ENCODE results near the gene SIRPD.
"Not testable (repeated sequence)": the region's sequence is repeated elsewhere in the genome, so short reads cannot be mapped to it uniquely, and the experiment has no call there.

Gene SIRPD

DNA sequence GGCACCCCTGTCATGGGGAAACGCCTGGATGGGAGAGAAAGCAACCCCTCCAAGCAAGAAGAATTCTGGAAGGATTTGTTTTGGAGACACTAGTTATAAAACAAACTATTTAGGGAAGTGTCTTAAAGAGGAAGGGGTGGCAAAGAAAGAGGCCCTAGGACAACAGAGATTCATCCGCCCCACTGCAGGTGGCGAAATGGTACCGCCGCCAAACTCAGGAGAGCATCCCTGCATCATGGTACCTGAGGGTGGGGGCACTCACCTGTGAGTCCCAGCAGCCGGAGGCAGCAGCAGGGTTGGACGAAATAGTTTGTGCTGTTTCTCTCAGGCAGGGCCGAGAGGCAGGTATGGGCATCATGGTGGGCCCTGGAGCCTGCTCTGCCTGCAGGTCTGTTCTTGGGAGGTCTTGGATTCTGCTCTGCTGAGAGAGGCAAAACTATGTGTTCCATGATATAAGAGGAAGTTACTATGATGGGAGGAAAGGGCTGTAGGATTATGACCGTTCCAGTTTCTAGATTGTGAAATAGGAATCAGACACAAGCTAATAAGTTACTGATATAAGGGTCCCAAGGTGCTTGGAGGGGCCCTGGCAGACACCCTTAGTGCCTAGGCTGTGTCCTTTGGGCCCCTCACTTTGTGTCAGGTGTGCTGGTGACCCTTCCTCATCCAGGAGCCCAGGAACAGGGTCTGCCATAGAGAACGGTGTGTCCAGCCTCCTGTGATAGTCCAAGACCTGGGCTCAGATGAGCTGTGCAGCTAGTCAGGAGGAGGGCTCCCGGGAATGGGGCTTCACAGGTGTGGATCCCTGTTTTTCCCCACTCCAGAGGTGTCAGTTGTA, 20.4 kb downstream of the SIRPD start:
- no peak for DNase-seq

DNA sequence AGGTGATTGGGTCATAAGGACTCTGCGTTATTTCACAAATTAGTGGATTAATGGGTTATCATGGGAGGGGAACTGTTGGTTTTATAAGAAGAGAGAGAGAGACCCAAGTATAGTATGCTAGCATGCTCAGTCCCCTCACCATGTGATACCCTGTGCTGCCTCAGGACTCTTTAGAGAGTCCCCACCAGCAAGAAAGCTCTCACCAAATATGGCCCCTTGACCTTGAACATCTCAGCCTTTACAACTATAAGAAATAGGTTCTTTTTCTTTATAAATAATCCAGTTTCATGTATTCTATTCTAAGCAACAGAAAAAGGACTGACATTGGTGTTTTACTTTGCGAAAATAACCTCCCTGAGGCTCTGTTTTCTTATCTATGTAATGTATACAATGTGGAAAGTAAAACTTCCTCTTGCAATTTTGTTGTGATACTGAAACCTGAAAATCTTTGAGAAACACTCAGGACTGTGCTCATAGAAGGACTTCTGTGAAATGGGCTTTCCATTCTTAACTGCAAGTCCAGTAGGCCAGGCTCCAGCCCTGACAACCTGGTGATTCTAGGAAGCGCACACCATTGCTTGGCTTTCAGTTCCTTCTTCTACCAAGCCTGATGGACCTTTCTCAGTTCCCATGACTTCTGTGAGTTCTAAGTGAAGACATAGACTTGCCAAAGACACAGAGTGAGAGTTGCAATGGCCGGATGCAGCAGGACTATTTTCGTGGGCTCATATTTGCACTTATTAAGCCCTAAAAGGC, 21.9 kb downstream of the SIRPD start:
- no peak for DNase-seq

DNA sequence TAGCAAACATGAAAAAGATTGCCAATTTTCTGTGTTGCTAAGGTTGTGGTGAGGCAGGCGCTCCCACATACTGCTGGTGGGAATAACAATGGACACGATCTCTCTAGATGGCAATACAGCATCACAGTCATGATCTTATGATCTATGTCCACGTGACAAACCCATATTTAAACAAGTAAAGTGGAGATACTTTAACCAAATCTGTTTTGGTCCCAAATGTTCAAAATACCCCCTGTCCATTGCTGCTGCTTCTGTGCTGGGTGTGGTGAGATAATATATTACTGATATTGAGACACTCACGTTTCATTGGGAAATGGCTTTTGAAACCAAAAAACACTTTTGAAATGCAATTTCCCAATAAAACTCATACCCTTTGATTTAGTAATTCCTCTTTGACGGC, 23.0 kb downstream of the SIRPD start:
- no peak for DNase-seq

DNA sequence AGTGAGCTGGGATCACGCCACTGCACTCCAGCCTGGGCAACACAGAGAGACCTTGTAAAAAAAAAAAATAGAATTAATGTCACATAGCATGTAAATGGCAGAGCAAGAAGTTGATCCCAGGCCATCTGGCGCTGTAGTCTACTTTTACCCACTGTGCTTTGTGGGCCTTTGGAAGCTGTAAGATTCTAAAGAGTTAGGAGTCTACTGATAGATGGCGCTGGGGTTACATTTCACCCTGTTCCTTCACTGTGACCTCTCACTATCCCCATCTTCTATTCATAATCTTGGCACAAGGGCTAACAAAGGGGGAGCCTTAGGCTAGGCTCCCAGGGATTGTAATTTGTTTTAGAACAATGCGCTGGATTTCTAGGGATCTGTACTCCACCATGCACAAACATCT, 24.4 kb downstream of the SIRPD start:
- no peak for DNase-seq

DNA sequence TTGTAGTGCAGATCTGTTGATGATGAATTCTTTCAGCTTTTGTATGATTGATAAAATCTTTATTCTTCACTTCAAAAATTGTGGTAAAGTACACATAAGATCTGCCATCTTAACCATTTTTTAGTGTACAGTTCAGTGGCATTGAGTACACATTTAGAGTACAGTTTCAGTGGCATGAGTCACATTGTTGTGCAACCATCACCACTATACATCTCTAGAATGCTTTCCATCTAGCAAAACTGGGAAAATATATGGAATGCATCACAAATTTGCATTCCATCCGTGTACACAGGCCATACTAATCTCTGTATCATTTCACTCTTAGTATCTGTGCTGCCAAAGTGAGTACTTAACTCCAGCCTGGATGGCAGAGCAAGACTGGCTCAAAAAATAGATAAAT, 28.7 kb downstream of the SIRPD start:
- DNase-seq: no peak

DNA sequence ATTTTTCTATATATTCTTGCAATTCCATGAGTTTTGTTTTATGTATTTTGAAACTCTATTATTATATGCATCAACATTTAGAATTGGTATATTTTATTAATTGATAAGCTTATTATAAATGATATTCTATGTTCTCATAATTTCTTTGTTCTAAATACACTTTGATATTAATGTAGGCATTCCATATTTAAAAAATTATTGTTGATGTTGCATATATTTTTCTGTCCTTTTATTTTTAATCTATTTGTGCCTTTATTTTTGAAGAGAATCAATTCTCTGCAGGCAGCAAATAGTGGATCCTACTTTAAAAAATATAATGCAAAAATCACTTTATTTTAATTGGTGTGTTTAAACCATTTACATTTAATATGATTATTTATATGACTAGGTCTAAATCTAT, 29.6 kb downstream of the SIRPD start:
- DNase-seq: no peak

DNA sequence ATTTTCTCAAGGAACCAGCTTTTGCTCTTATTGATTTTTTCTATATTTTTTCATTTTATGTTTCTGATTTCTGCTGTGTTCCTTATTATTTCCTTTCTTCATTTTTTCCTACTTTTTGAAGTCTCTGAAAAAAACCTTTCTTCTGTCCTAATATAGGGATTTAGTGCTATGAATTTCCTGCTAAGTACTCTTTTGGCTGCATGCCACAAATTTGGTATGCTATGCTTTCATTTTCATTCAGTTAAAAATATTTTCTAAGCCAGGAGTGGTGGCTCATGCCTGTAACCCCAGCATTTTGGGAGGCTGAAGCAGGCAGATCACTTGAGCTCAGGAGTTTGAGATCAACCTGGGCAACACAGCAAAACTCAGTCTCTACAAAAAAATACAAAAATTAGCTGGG, 30.6 kb downstream of the SIRPD start:
- no peak for DNase-seq

DNA sequence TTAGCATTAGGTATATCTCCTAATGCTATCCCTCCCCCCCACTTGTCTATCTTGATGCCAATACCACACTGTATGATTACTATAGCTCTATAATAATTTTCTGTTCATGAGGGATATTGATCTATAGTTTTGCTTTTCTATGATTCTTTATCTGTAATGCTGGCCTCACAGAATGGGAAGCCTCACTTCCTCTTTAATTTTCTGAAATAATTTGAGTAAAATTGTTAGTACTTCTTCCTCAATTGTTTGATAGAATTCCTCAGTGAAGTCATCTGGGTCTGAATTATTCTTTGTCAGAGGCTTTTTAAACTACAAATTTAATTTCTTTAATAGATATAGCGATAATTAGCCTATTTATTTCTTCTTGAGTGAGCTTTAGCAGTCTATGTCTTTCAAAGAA, 31.2 kb downstream of the SIRPD start:
- DNase-seq: no peak

DNA sequence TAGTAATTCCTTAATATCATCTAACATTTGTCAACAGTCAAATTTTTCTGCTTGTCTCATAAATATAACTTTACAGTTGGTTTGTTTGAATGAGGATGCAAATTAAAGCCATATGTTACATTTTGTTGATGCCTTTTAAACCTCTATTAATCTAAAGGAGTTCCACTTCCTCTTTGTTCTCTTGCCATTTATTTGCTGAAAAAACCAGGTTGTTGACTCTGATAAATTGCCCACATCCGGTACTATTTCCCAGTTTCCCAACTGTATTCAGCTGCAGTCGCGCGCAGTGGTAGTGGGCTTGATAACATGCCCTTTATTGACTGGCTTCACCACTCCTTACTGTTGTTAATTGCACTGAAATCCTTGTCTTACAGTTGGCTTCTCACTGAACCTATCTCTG, 33.5 kb downstream of the SIRPD start:
- DNase-seq: no peak

DNA sequence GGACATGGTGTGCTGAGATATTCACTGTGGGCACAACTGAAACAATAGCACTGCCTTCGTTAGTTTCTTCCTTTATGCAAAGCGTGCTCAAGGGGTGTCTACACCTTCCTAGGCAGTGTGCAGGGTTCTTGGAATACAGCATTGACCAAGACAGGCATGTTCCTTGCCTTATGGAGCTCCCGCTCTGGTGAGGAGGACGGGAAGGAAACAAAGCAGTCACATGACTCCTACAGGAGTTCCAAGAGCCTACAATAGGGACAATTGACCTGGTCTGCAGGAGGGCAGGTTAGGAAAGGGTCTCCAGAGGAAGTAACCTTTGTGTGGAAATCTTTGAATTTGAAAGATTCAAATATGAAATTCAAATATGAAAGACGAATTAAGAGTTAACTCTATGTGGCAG, 40.5 kb downstream of the SIRPD start:
- no peak for DNase-seq

DNA sequence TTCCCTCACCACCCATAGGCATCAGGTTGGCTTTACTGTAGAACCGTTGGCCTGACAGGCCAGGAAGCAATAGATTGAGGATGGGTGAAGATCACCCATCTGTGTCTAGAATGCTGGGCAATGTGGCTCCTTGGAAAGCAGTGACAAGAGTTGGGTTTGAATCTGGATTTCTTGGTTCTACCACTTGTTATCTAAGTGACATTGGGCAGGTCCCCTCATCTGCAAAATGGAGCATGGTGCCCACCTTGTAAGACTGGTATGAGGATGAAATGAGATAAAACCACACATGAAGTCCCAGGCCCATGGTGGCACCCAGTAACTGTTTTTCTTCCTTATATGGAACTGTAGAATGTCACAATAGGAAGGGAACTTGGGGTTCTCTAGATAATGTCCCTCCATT, 43.7 kb downstream of the SIRPD start:
- no peak for DNase-seq

DNA sequence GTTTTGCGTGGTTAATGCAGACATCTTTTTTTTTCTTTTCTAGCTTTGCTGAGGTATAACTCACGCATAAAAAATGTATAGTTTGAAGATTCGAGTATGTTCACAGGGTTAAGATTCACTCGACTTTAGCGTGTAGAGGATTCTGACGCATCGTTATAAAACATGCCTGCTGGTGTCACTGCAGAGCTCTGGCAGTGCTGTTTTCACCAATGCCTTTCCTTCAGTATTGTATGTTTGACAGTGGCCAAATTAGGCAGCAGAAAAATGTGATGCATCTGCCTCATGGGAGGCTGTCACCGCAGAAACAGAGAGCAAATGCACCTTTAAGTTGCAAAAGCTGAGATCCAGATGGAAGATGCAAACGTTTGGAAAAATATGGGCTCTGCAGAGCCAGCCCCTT, 48.3 kb downstream of the SIRPD start:
- no peak for DNase-seq

DNA sequence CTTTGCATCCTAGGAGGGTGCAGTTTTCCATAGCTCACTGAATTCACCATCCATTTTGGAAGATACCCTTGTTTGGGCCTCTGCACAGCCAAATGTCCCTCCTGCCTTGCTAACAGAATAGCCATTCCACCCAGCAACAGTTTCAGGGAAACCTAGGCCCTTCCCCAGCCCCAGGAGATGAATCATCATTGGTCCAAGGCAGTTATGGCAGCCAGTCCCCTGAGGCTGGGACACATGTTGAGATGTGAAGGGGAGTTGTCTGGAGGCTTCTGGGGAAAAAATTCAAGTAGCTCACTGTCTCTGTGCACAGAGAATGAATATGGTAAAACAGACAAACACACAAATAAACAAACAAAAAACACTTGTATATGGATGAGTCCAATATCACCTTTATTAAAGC, 48.9 kb downstream of the SIRPD start:
- no peak for DNase-seq

DNA sequence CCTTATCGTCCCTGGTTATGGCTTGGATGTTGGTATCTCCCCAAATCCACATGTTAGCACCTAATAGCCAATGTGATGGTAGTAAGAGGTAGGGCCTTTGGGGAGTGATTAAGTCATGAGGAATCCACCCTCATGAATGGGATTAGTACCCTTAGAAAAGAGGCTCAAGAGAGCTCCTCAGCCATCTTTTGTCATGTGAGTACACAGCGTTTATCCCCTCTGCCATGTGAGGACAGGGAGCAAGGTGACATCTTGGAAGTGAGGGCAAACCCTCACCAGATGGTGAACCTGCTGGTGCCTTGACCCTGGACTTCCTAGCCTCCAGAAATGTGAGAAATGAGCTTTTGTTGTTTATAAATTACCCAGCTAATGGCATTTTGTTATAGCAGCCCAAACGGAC, 50.2 kb downstream of the SIRPD start:
- DNase-seq: no peak

DNA sequence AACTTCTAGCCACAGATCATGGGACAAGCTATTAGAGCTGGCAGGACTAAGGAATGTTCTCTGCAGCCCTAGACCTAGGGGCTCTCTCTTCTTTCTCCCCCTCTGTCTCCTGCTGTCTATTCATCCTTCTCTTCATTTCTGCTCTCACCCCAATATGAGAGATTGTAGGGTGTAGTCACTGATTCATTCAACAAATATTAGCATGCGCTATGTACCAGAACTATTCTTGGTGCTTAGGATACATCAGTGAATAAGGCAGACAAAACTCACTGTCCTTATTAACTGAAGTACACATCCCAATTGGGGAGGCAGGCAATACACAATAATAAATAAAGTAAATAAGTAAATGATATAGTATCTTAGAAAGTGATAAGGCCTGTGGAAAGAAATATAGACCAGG, 51.6 kb downstream of the SIRPD start:
- no peak for DNase-seq

DNA sequence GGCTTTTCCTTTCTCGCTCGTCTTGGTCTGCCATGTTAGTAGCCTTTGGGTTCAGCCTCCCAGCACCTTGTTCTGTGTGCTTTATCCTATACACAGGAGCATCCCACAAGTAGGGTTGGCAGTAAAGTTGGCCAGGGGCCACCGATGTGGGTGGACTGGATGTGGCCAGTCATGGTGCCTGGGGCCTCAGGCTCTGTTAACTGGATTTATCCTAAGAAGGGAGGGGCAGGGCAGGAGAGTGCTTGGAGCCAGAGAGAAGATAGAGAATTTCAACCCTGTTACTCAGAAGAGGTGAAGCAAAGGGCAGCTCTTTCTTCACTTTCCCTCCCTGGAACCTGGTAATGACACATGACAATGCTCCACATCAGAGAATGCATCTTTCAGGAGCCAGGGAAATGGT, 52.1 kb downstream of the SIRPD start:
- no peak for DNase-seq

DNA sequence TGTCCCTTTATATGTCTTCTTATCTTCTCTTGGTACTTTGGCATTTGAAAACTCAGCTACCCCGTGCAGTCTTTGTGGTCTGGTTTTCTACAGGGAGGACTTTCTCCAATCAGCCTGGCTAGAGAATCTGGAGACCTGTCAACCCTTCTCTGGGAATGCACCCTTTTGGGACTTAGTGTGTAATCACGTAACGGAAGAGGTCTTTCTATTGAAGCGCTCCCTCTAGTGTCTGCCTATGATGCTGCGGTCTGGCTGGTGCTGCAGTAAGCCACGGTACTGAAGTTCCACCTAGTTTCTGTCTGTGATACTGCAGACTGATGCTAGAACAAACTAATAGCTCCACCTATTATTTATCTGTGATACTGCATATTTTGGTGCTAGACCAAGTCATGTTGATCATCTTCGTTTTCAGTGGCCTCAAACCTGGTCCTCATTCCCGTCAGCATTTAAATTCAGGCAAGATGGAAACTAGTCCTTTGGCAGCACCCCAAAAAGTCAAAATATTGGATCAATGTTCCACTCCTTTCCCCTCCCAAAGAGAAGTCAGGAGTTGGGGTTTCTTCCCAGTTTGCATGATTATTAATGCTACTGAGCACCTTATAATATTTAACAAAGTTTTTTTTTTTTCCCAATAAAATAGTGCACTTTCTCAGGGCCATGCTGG, 53.8 kb downstream of the SIRPD start:
- no peak for DNase-seq

DNA sequence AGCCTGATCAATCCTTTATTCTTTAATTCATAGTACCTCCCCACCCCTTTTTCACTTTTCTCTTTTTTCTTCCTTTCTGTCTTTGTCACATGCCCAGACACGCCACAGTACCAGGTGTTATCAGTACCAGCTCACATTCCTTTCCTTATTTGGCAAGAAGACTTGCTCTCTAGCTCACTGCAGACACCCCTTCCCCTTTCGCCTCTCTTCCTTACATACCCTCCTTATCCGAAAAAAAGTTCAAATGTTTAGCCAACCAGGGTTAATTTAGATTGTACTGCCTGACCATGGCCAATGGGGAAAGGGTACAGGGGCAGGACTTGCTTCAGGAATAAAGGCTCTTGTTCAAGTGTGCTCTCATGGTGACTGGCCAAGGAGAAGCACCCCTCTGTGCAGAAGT, 57.0 kb downstream of the SIRPD start:
- DNase-seq: no peak

DNA sequence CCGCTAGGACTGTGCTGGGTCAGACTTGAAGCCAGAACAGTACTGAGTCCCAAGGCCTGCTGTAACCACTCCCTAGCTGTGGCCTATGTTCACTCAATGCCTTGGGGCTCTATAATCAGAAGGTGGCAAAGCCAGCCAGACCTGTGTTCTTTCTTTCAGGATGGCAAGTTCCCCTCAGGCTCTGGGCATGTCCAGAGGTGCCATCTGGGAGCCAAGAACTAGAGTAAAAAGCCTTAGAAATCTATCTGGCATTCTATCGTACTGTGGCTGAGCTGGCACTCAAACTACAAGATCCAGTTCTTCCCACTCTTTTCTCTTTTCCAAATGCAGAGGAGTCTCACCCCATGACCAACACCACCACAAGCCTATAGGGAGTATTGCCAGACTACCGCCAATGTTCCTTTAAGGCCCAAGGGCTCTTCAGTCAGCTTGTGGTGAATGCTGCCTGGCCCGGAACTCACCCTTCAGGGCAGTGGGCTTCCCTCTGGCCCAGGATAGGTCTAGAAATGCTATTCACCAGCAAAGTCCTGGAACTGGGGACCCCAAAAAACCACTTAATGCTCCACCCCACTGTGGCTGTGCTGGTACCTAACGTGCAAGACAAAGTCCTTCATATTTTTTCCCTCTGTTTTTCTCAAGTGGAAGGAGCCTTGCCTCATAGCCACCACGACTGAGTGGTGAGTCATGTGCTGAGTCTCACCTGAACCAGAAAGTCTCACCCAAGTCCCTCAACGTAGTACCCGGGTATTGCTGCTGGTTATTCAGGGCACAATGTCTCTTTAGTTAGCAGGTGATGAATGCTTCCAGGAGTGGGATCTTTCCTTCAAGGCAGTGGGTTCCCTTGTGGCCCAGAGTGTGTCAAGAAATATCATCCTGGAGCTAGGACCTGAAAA, 57.7 kb downstream of the SIRPD start:
- DNase-seq: no peak

DNA sequence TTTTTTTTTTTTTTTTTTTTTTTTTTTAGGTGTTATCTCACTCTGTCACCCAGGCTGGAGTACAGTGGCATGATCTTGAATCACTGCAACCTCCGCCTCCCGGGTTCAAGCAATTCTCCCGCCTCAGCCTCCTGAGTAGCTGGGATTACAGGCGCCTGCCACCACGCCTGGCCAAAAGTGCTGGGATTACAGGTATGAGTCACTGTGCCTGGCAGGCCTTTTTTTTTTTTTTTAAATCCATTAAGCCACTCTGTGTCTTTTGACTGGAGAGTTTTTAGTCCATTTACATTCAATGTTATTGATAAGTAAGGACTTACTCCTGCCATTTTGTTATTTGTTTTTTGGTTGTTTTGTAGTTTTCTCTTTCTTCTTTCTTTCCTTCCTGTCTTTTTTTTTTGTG, 60.1 kb downstream of the SIRPD start:
- DNase-seq: not testable (repeated sequence)

DNA sequence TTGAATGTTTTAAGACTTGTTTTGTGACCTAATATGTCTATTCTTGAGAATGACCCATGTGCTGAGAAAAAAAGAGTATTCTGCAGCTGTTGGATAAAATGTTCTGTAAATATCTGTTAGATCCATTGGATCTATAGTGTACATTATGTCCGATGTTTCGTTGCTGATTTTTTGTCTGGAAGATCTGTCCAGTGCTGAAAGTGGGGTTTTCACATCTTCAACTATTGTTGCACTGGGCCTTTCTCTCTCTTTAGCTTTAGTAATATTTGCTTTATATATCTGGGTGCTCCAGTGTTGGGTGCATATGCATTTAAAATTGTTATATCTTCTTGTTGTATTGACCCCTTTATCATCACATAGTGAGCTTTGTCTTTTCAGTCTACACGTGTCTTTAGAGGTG, 60.6 kb downstream of the SIRPD start:
- DNase-seq: no peak

DNA sequence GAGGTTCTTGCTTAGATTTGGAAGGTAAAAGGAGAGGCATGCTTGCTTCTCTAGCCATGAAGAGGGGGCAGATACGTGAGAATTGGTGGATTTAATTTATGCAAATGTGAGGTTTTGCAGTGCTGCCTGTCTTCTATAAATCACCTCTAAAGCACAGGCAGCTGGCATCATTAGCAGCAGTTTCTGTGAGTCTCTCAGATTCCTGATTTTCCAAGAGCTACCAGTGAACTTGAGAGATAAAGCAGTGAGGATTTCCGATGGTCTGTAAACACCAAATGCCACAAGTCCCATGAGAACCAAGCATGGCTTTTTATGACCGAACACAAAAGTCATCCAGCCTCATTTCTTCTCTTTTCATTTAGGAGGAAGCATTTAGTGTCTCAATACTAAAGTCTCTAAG, 63.1 kb downstream of the SIRPD start:
- no peak for DNase-seq

DNA sequence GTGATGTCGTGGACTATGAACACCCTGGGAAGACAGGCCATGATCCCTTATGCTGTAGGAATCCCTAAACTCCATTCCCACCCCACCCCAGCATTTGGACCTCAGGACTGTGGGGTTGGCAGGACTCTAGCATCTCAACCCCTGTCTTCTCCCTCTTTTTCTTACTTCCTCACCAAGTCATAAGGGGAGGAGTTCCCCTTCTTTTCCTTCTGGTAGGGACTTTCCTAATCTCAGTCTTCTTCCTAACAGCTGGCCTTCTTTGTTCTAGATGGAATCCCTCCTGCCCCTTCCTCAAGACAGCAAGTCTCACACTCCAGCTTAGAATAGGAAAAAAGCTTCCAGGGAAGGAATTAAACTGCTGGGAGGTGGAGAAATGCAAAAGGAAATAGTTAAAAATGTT, 64.0 kb downstream of the SIRPD start:
- no peak for DNase-seq
